Trophoblast cell (in vitro differentiated cells and primary cell): Measurements from ENCODE around the gene HIVEP3.

Source experiments
- DNase-seq, 2 donors: peaks; one replicate each; pipeline ENCODE4 v3.0.0-alpha.2; 2016
- H2AFZ ChIP-seq: 2 replicates; pipeline ENCODE4 v1.6.1; 2013; ENCODE audit warnings: low read length, moderate library complexity, mild to moderate bottlenecking; ENCODE audit not compliant: insufficient read depth, poor library complexity
- H2AK5ac ChIP-seq: 2 replicates; pipeline ENCODE4 v1.6.1; 2013; ENCODE audit warnings: mild to moderate bottlenecking, low read length
- H2BK120ac ChIP-seq: 2 replicates; pipeline ENCODE4 v1.6.1; 2013; ENCODE audit warnings: low read length, mild to moderate bottlenecking, moderate library complexity; ENCODE audit not compliant: insufficient read depth, poor library complexity
- H2BK12ac ChIP-seq: 2 replicates; pipeline ENCODE4 v1.6.1; 2013; ENCODE audit warnings: mild to moderate bottlenecking, low read length, moderate library complexity
- H2BK5ac ChIP-seq: 2 replicates; pipeline ENCODE4 v1.6.1; 2013; ENCODE audit warnings: low read length, low read depth, moderate library complexity, mild to moderate bottlenecking; ENCODE audit not compliant: poor library complexity
- H3K14ac ChIP-seq: 2 replicates; pipeline ENCODE4 v1.6.1; 2013; ENCODE audit warnings: mild to moderate bottlenecking, low read length
- H3K18ac ChIP-seq: 2 replicates; pipeline ENCODE4 v1.6.1; 2013; ENCODE audit warnings: mild to moderate bottlenecking, low read length
- H3K23ac ChIP-seq: 2 replicates; pipeline ENCODE4 v1.6.1; 2013; ENCODE audit warnings: low read length
- H3K27ac ChIP-seq: 2 replicates; pipeline ENCODE4 v1.5.1; 2013; ENCODE audit warnings: low read depth, mild to moderate bottlenecking, inconsistent platforms, low read length, moderate library complexity
- H3K27me3 ChIP-seq: 2 replicates; pipeline ENCODE4 v1.6.1; 2013; ENCODE audit warnings: inconsistent platforms, mild to moderate bottlenecking, low read length, moderate library complexity; ENCODE audit not compliant: insufficient read depth
- H3K36me3 ChIP-seq, 2 experiments: 1 replicate in 1 of 2; 2 replicates in 1 of 2; pipeline ENCODE4 v1.6.1; 2013; ENCODE audit warnings: low read length in 2 of 2, mild to moderate bottlenecking in 2 of 2, moderate library complexity in 1 of 2; ENCODE audit not compliant: insufficient read depth in 2 of 2, control insufficient read depth in 1 of 2
- H3K4ac ChIP-seq: 2 replicates; pipeline ENCODE4 v1.6.1; 2013; ENCODE audit warnings: low read depth, mild to moderate bottlenecking, low read length, moderate library complexity
- H3K4me1 ChIP-seq, 2 experiments: 1 replicate in 1 of 2; 2 replicates in 1 of 2; pipeline ENCODE4 v1.6.1; 2013; ENCODE audit warnings: low read length in 2 of 2, mild to moderate bottlenecking in 2 of 2, moderate library complexity in 1 of 2; ENCODE audit not compliant: insufficient read depth in 2 of 2, control insufficient read depth in 1 of 2
- H3K4me2 ChIP-seq: 2 replicates; pipeline ENCODE4 v1.6.1; 2013; ENCODE audit warnings: inconsistent platforms, mild to moderate bottlenecking, low read length, moderate library complexity
- H3K4me3 ChIP-seq: 2 replicates; pipeline ENCODE4 v1.5.1; 2013; ENCODE audit warnings: mild to moderate bottlenecking, low read depth, low read length, inconsistent platforms
- H3K79me1 ChIP-seq: one replicate; pipeline ENCODE4 v1.6.1; 2013; ENCODE audit warnings: low read length
- H3K79me2 ChIP-seq: 2 replicates; pipeline ENCODE4 v1.6.1; 2013; ENCODE audit warnings: low read length, mild to moderate bottlenecking; ENCODE audit not compliant: control insufficient read depth, insufficient read depth, poor library complexity
- H3K9ac ChIP-seq: 2 replicates; pipeline ENCODE4 v1.6.1; 2013; ENCODE audit warnings: mild to moderate bottlenecking, low read length
- H3K9me3 ChIP-seq: 2 replicates; pipeline ENCODE4 v1.6.1; 2013; ENCODE audit warnings: low read depth, mild to moderate bottlenecking, control low read depth, inconsistent platforms, low read length; ENCODE audit not compliant: insufficient read depth
- H4K12ac ChIP-seq: 2 replicates; pipeline ENCODE4 v1.6.1; 2013; ENCODE audit warnings: low read depth, mild to moderate bottlenecking, low read length, moderate library complexity
- H4K8ac ChIP-seq: 2 replicates; pipeline ENCODE4 v1.6.1; 2013; ENCODE audit warnings: low read depth, mild to moderate bottlenecking, low read length, moderate library complexity
- H4K91ac ChIP-seq: one replicate; pipeline ENCODE4 v1.6.1; 2013; ENCODE audit warnings: low read depth, mild to moderate bottlenecking, low read length, moderate library complexity
- WGBS: extraction: QIAGEN DNeasy Blood & Tissue Kit; methylation state at CpG from one replicate; pipeline ENCODE4 v1.1.7; 2013; ENCODE audit warnings: missing lambda C conversion rate; ENCODE audit not compliant: insufficient read length, insufficient coverage; ENCODE audit errors: extremely low coverage; 5-methylcytosine and 5-hydroxymethylcytosine counted together

The HIVEP3 gene

GRCh38 chr1:41467673-41468072, 451.0 kb downstream of the HIVEP3 start:
- Histone ChIP-seq H3K9ac (no peak overlapping the region), H3K79me2 (no peaks in the 10 kb centered on the region), H3K18ac (no peak overlapping the region), H2BK12ac (no peak overlapping the region), H3K23ac (no peak overlapping the region), H4K91ac (no peak overlapping the region), H2BK5ac (no peak overlapping the region), H3K9me3 (no peaks in the 10 kb centered on the region), H4K12ac (no peak overlapping the region), H2BK120ac (no peak overlapping the region), H3K27ac (no peak overlapping the region), H3K4me1 (peaks cover 0 to 2% of the 10 kb centered on the region in 2 experiments), H2AK5ac (no peak overlapping the region), H3K4me2 (no peak overlapping the region), H3K79me1 (peaks cover 2% of the 10 kb centered on the region), H3K36me3 (no peaks in the 10 kb centered on the region), H3K14ac (no peak overlapping the region), H3K27me3 (no peaks in the 10 kb centered on the region), H3K4me3 (no peak overlapping the region), H2AFZ (no peak overlapping the region), H4K8ac (no peak overlapping the region), H3K4ac (no peak overlapping the region)
- no CpG with 5 or more reads among the region's 4 CpGs for WGBS
- no peak for DNase-seq

GRCh38 chr1:41466146-41466545, 452.6 kb downstream of the HIVEP3 start:
- no peak overlapping the region for H3K4ac ChIP-seq

GRCh38 chr1:41465741-41466140, 453.0 kb downstream of the HIVEP3 start:
- H3K27ac ChIP-seq = no peak overlapping the region
- H3K27me3 ChIP-seq = no peaks in the 10 kb centered on the region
- no CpG with 5 or more reads among the region's 1 CpG for WGBS
- no peak overlapping the region for H3K4me3 ChIP-seq
- DNase-seq = no peak
- H3K4me1 ChIP-seq = peaks cover 0 to 2% of the 10 kb centered on the region in 2 experiments
- no peaks in the 10 kb centered on the region for H3K79me2 ChIP-seq
- no peaks in the 10 kb centered on the region for H3K36me3 ChIP-seq
- H2AK5ac ChIP-seq = no peak overlapping the region
- no peak overlapping the region for H4K91ac ChIP-seq
- no peak overlapping the region for H2BK120ac ChIP-seq
- no peak overlapping the region for H2BK12ac ChIP-seq
- H3K79me1 ChIP-seq = peaks cover 2% of the 10 kb centered on the region
- no peak overlapping the region for H3K4ac ChIP-seq
- no peak overlapping the region for H3K14ac ChIP-seq
- H3K9ac ChIP-seq = no peak overlapping the region
- H4K8ac ChIP-seq = no peak overlapping the region
- no peak overlapping the region for H4K12ac ChIP-seq
- H2BK5ac ChIP-seq = no peak overlapping the region
- H2AFZ ChIP-seq = no peak overlapping the region
- H3K23ac ChIP-seq = no peak overlapping the region
- no peak overlapping the region for H3K18ac ChIP-seq
- no peak overlapping the region for H3K4me2 ChIP-seq
- no peaks in the 10 kb centered on the region for H3K9me3 ChIP-seq

More at GRCh38 chr1:41466146-41466545, 452.6 kb downstream of the HIVEP3 start:
- peak; percentile 88 to 90 for DNase-seq
- Histone ChIP-seq H3K14ac (no peak overlapping the region), H3K4me2 (no peak overlapping the region), H3K4me1 (peaks cover 0 to 2% of the 10 kb centered on the region in 2 experiments), H3K23ac (no peak overlapping the region), H2BK120ac (peak overlapping the region; percentile 12), H3K79me2 (no peaks in the 10 kb centered on the region), H3K27ac (no peak overlapping the region), H4K12ac (no peak overlapping the region), H3K4me3 (peak overlapping the region; percentile 7), H2BK5ac (no peak overlapping the region), H2AK5ac (peak overlapping the region; percentile 67), H3K36me3 (no peaks in the 10 kb centered on the region), H3K9me3 (no peaks in the 10 kb centered on the region), H2BK12ac (no peak overlapping the region), H4K8ac (no peak overlapping the region), H3K18ac (no peak overlapping the region), H4K91ac (no peak overlapping the region), H2AFZ (no peak overlapping the region), H3K9ac (no peak overlapping the region), H3K27me3 (no peaks in the 10 kb centered on the region), H3K79me1 (peaks cover 2% of the 10 kb centered on the region)
- whole genome bisulfite sequencing = no CpG with 5 or more reads among the region's 5 CpGs

- Histone ChIP-seq H3K79me2 (no peaks in the 10 kb centered on the region), H3K18ac (no peak overlapping the region), H3K4me3 (no peak overlapping the region), H2BK120ac (no peak overlapping the region), H3K9ac (no peak overlapping the region), H3K79me1 (peaks cover 6% of the 10 kb centered on the region), H4K8ac (no peak overlapping the region), H3K4ac (no peak overlapping the region), H3K9me3 (no peaks in the 10 kb centered on the region), H3K27me3 (no peaks in the 10 kb centered on the region), H2AK5ac (no peak overlapping the region), H3K36me3 (no peaks in the 10 kb centered on the region), H3K23ac (no peak overlapping the region), H2BK12ac (no peak overlapping the region), H2AFZ (no peak overlapping the region), H2BK5ac (no peak overlapping the region), H3K4me2 (no peak overlapping the region), H3K4me1 (peaks cover 0 to 2% of the 10 kb centered on the region in 2 experiments), H4K91ac (no peak overlapping the region), H4K12ac (no peak overlapping the region), H3K14ac (no peak overlapping the region), H3K27ac (no peak overlapping the region)
- no peak for DNase-seq
- no CpG with 5 or more reads among the region's 7 CpGs for WGBS
These were observed 453.8 kb downstream of the HIVEP3 start for GRCh38 chr1:41464885-41465284.
